Transverse colon (tissue), 4 donors: ENCODE measurements around the gene TTF2.

Experiments
- POLR2A ChIP-seq: fragments of 450-650 bp; IDR thresholded peaks from one replicate; pipeline ENCODE4 v1.6.1; 2016; ENCODE audit warnings: antibody characterized with exemption, mild to moderate bottlenecking, moderate library complexity
- POLR2AphosphoS5 ChIP-seq, 3 donors: sonication (generic); formaldehyde crosslinking; IDR thresholded peaks; one replicate each; pipeline ENCODE4 v1.6.1; 2016; ENCODE audit warnings: antibody characterized with exemption in 3 of 3
- TF ChIP-seq, protein P1 (sequence below), 5 experiments: fragments of 200-600 bp in 3 of 5; fragments of 450-650 bp in 2 of 5; sonication (generic) in 3 of 5; IDR thresholded peaks; 1 replicate in 2 of 5; 2 replicates in 3 of 5; pipeline ENCODE4 v1.5.1; 2016 to 2017; ENCODE audit warnings: antibody characterized with exemption in 5 of 5, inconsistent platforms in 3 of 5, mild to moderate bottlenecking in 2 of 5, moderate library complexity in 1 of 5

DNA sequence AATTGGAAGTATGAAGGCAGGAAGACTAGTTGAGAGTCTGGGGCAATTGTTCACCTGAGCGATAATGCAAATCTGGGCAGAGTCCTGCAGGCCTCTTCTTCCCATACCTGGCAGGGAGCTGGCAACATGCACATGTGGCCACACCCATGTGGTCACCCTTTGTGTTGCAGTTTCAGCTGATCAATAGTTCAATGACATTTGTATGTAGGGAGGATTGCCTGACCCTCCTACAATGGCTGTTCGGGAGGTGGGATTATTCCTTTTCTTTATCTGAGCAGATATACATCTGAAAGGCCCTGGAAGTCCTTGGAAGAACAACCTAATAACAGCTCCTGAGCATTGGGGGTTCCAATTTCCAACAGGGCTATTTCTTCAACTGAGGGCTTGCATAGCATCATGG lies 76.6 kb downstream of the TTF2 start:
- TF ChIP-seq, protein P1, sequence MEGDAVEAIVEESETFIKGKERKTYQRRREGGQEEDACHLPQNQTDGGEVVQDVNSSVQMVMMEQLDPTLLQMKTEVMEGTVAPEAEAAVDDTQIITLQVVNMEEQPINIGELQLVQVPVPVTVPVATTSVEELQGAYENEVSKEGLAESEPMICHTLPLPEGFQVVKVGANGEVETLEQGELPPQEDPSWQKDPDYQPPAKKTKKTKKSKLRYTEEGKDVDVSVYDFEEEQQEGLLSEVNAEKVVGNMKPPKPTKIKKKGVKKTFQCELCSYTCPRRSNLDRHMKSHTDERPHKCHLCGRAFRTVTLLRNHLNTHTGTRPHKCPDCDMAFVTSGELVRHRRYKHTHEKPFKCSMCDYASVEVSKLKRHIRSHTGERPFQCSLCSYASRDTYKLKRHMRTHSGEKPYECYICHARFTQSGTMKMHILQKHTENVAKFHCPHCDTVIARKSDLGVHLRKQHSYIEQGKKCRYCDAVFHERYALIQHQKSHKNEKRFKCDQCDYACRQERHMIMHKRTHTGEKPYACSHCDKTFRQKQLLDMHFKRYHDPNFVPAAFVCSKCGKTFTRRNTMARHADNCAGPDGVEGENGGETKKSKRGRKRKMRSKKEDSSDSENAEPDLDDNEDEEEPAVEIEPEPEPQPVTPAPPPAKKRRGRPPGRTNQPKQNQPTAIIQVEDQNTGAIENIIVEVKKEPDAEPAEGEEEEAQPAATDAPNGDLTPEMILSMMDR (IDR thresholded peaks at IDR 0.05): no peak
- TF ChIP-seq POLR2A: no peak
- no peak for TF ChIP-seq POLR2AphosphoS5 (IDR thresholded peaks at IDR 0.05)
